ENCODE data around the gene IL5. TPM values are rescaled to one million over a fixed set of nuclear protein-coding genes. Genes with fewer than 3 reads are reported as not detected.
"Not testable (repeated sequence)": the region's sequence is repeated elsewhere in the genome, so short reads cannot be mapped to it uniquely, and the experiment has no call there.

Gene IL5
- total RNA-seq: 1 to 10 TPM in 1 of 5 donors, not detected in 4; 1.2 TPM
- total RNA-seq (2013): not detected
- total RNA-seq: 0 to 26.5 (median 0.14) reads per million in 29 experiments

DNA sequence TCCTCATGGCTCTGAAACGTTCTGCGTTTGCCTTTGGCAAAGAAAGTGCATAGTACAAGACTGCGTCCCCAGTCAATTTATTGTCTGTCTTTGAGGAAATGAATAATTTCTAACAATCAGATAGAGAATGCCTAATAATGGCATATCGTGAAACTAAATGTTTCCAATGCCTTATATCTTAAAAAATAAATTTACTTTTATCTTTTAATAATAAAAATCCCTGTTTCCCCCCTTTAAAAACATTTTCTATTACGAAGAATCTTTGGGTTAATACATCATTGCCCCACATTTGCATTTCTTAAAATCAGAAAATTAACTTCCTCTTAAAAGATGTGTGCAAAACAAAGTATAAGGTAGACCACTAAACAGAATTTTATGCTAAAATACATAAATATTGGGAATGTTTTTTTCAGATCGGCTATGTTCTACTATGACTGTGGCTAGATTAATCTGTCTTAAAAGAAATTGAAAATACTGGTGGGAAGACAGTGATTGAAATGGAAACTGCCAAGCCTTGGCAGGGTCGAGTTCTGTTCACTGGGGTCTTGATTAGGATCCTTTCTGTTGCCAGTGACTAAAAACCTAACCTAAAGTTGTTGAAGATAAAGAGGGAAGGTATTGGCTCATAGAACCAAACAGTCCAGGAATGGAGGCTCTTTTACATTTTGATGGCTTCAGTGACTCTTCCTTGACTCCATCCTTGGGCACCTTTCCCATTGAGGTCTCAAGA is at the start of gene IL5:
TSS of gene IL5 (minus strand) at position 51 of the 730 bp plus-strand sequence. CDS start at position 7, 44 bp downstream.
- no peaks in the 10 kb centered on the region for H3K4me1 ChIP-seq (ENCODE audit: control insufficient read depth in 1 of 2, extremely low read depth in 1 of 2, insufficient read depth in 2 of 2, low read length in 2 of 2)
- H3K27me3 ChIP-seq (replicated peaks in 1 of 2; ENCODE audit: control insufficient read depth in 2 of 2, extremely low read depth in 1 of 2, insufficient read depth in 2 of 2, low read length in 1 of 2): no peaks in the 10 kb centered on the region
- CTCF ChIA-PET: no interaction called here
- H3K36me3 ChIP-seq (ENCODE audit: control insufficient read depth in 2 of 2, extremely low read depth in 1 of 2, insufficient read depth in 1 of 2, low read length in 1 of 2): no peaks in the 10 kb centered on the region
- POLR2A ChIA-PET: no interaction called here
- H3K4me3 ChIP-seq (ENCODE audit: control insufficient read depth in 1 of 2, extremely low read depth in 1 of 2, low read length in 1 of 2): no peak within 1 kb of the TSS
- WGBS (ENCODE audit: insufficient coverage): 33% methylated on average over 1 of the region's 7 CpGs
- H3K9me3 ChIP-seq: no peaks in the 10 kb centered on the region
- Mint-ChIP-seq H3K9me3 (no peaks in the 10 kb centered on the region), H3K4me3 (no peak within 1 kb of the TSS), H3K4me1 (no peaks in the 10 kb centered on the region), H3K36me3 (no peaks in the 10 kb centered on the region), H3K27ac (no peak within 1 kb of the TSS), H3K27me3 (peaks cover 0 to 2% of the 10 kb centered on the region in 2 donors)
- no peak within 1 kb of the TSS for H3K27ac ChIP-seq (ENCODE audit: low read length)
- no peak for DNase-seq
- ATAC-seq (replicated peaks in 1 of 4): no peak

DNA sequence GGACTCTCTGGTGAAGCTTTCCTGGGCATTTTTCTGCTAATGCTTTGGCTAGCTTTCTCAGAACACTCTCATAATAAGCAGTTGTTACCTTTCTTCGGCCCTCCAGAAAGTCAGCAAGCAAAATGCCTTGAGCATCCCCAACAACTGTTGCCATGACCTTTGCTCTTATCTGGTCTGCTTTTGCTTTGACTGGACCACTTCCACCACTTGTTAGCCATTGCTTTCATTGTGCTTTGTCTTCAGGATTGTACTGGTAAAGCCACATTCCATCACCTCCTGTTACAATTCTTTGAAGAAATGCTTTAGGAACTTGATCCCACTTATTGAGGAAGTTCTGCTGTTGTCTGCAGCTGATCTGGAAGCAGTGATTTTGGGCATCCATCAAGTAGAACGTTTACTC is 49.2 kb upstream of the IL5 start:
- H3K27me3 Mint-ChIP-seq: no peaks in the 10 kb centered on the region
- Histone ChIP-seq H3K36me3 (ENCODE audit: control insufficient read depth in 2 of 2, extremely low read depth in 1 of 2, insufficient read depth in 1 of 2, low read length in 1 of 2) (peaks cover 0 to 72% of the 10 kb centered on the region in 2 donors), H3K4me3 (ENCODE audit: control insufficient read depth in 1 of 2, extremely low read depth in 1 of 2, low read length in 1 of 2) (no peak overlapping the region), H3K4me1 (ENCODE audit: control insufficient read depth in 1 of 2, extremely low read depth in 1 of 2, insufficient read depth in 2 of 2, low read length in 2 of 2) (no peaks in the 10 kb centered on the region), H3K9me3 (no peaks in the 10 kb centered on the region), H3K27me3 (replicated peaks in 1 of 2; ENCODE audit: control insufficient read depth in 2 of 2, extremely low read depth in 1 of 2, insufficient read depth in 2 of 2, low read length in 1 of 2) (no peaks in the 10 kb centered on the region), H3K27ac (ENCODE audit: low read length) (no peak overlapping the region)
- no peak overlapping the region for H3K27ac Mint-ChIP-seq
- WGBS (ENCODE audit: insufficient coverage): 90% methylated on average over 1 of the region's 2 CpGs
- H3K9me3 Mint-ChIP-seq: no peaks in the 10 kb centered on the region
- H3K4me1 Mint-ChIP-seq: no peaks in the 10 kb centered on the region
- ATAC-seq (replicated peaks in 1 of 4) (no peak), DNase-seq (no peak)
- no peak overlapping the region for H3K4me3 Mint-ChIP-seq
- CTCF ChIA-PET: no interaction called here
- H3K36me3 Mint-ChIP-seq: peaks cover 56% of the 10 kb centered on the region
- POLR2A ChIA-PET: no interaction called here

DNA sequence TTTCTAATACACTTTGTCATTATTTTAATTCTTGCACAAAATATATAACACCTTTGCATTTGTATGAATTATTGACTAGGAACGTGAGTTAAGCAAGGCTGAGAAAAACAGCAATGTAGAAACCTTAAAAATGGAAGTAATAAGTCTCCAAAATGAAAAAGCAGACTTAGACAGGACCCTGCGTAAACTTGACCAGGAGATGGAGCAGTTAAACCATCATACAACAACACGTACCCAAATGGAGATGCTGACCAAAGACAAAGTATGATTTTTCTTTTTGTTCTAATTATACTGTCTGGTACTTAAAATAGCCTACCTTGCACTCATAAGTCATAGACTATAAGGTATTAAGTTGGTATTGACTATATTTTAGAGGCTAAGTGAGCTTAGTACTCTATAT is 47.8 kb upstream of the IL5 start:
- CTCF ChIA-PET: interaction anchor here in 1 of 2 donors (0.6 to 1.1 kb wide), 2 partner anchors 124 to 210 kb away, joined by 3 to 5 read pairs; no protein-coding TSS in a partner anchor
- H3K4me3 ChIP-seq (ENCODE audit: control insufficient read depth in 1 of 2, extremely low read depth in 1 of 2, low read length in 1 of 2): no peak overlapping the region

DNA sequence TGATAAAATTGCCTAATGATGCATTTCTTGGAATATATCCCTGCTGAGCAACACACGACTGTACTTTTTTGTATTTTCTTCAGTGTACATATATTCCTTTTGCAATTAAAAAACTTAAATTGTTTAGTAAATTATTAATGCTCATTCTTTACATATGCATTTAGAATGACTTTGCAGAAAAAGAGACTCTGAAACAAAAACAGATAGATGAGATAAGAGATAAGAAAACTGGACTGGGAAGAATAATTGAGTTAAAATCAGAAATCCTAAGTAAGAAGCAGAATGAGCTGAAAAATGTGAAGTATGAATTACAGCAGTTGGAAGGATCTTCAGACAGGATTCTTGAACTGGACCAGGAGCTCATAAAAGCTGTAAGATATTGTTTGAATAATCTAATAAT is 46.1 kb upstream of the IL5 start:
- no peak for DNase-seq
- Histone ChIP-seq H3K4me3 (ENCODE audit: control insufficient read depth in 1 of 2, extremely low read depth in 1 of 2, low read length in 1 of 2) (no peak overlapping the region), H3K36me3 (ENCODE audit: control insufficient read depth in 2 of 2, extremely low read depth in 1 of 2, insufficient read depth in 1 of 2, low read length in 1 of 2) (peaks cover 0 to 53% of the 10 kb centered on the region in 2 donors), H3K9me3 (no peaks in the 10 kb centered on the region), H3K27ac (ENCODE audit: low read length) (no peak overlapping the region), H3K4me1 (ENCODE audit: control insufficient read depth in 1 of 2, extremely low read depth in 1 of 2, insufficient read depth in 2 of 2, low read length in 2 of 2) (no peaks in the 10 kb centered on the region), H3K27me3 (replicated peaks in 1 of 2; ENCODE audit: control insufficient read depth in 2 of 2, extremely low read depth in 1 of 2, insufficient read depth in 2 of 2, low read length in 1 of 2) (no peaks in the 10 kb centered on the region)
- no CpG with 5 or more reads among the region's 1 CpG for WGBS (ENCODE audit: insufficient coverage)
- Mint-ChIP-seq H3K9me3 (no peaks in the 10 kb centered on the region), H3K4me1 (no peaks in the 10 kb centered on the region), H3K36me3 (peaks cover 53% of the 10 kb centered on the region), H3K27me3 (no peaks in the 10 kb centered on the region), H3K4me3 (no peak overlapping the region), H3K27ac (no peak overlapping the region)
- ATAC-seq (replicated peaks in 1 of 4): no peak
- ChIA-PET POLR2A (no interaction called here), CTCF (no interaction called here)

More for the DNA sequence above, 47.8 kb upstream of the IL5 start:
- Histone ChIP-seq H3K9me3 (no peaks in the 10 kb centered on the region), H3K4me1 (ENCODE audit: control insufficient read depth in 1 of 2, extremely low read depth in 1 of 2, insufficient read depth in 2 of 2, low read length in 2 of 2) (no peaks in the 10 kb centered on the region), H3K27me3 (replicated peaks in 1 of 2; ENCODE audit: control insufficient read depth in 2 of 2, extremely low read depth in 1 of 2, insufficient read depth in 2 of 2, low read length in 1 of 2) (no peaks in the 10 kb centered on the region), H3K36me3 (ENCODE audit: control insufficient read depth in 2 of 2, extremely low read depth in 1 of 2, insufficient read depth in 1 of 2, low read length in 1 of 2) (peaks cover 0 to 67% of the 10 kb centered on the region in 2 donors), H3K27ac (ENCODE audit: low read length) (no peak overlapping the region)
- Mint-ChIP-seq H3K36me3 (peaks cover 51% of the 10 kb centered on the region), H3K4me1 (no peaks in the 10 kb centered on the region), H3K27me3 (no peaks in the 10 kb centered on the region), H3K9me3 (no peaks in the 10 kb centered on the region), H3K4me3 (no peak overlapping the region), H3K27ac (no peak overlapping the region)
- POLR2A ChIA-PET: no interaction called here
- no CpG with 5 or more reads among the region's 3 CpGs for WGBS (ENCODE audit: insufficient coverage)
- DNase-seq (peak in 1 of 35 experiments; percentile 16), ATAC-seq (replicated peaks in 1 of 4) (no peak)

DNA sequence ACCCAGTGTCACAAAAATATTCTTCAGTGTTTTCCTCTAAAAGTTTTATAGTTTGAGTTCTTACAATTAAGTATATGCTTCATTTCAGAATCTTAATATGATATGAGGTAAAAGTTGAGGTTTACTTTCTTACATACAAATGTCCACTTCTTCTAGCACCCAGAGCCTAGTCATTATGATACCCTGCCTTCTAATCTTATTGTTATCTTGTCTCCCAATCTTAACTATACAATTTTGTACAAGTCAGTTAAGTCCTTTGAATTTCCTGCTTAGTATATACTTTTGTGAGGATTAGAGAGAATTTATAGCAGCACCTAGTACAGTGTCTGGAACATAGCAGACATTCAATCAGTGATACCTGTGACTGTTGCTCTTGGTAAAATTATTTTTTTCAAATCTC is 42.7 kb upstream of the IL5 start:
- DNase-seq: no peak
- no peaks in the 10 kb centered on the region for H3K27me3 ChIP-seq (replicated peaks in 1 of 2; ENCODE audit: control insufficient read depth in 2 of 2, extremely low read depth in 1 of 2, insufficient read depth in 2 of 2, low read length in 1 of 2)
- no peaks in the 10 kb centered on the region for H3K4me1 ChIP-seq (ENCODE audit: control insufficient read depth in 1 of 2, extremely low read depth in 1 of 2, insufficient read depth in 2 of 2, low read length in 2 of 2)
- Mint-ChIP-seq H3K27me3 (no peaks in the 10 kb centered on the region), H3K27ac (no peak overlapping the region), H3K36me3 (peaks cover 66% of the 10 kb centered on the region), H3K9me3 (no peaks in the 10 kb centered on the region), H3K4me3 (no peak overlapping the region), H3K4me1 (peaks cover 0 to 3% (median 2%) of the 10 kb centered on the region in 3 donors)
- no peak overlapping the region for H3K4me3 ChIP-seq (ENCODE audit: control insufficient read depth in 1 of 2, extremely low read depth in 1 of 2, low read length in 1 of 2)
- peaks cover 0 to 49% of the 10 kb centered on the region in 2 donors for H3K36me3 ChIP-seq (ENCODE audit: control insufficient read depth in 2 of 2, extremely low read depth in 1 of 2, insufficient read depth in 1 of 2, low read length in 1 of 2)
- ChIA-PET POLR2A (no interaction called here), CTCF (no interaction called here)
- H3K27ac ChIP-seq (ENCODE audit: low read length): no peak overlapping the region
- no peak for ATAC-seq (replicated peaks in 1 of 4)
- H3K9me3 ChIP-seq: no peaks in the 10 kb centered on the region

DNA sequence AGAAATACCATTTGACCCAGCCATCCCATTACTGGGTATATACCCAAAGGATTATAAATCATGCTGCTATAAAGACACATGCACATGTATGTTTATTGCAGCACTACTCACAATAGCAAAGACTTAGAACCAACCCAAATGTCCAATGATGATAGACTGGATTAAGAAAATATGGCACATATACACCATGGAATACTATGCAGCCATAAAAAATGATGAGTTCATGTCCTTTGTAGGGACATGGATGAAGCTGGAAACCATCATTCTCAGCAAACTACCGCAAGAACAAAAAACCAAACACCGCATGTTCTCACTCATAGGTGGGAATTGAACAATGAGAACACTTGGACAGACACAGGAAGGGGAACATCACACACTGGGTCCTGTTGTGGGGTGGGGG is 41.2 kb upstream of the IL5 start:
- H3K27me3 ChIP-seq (replicated peaks in 1 of 2; ENCODE audit: control insufficient read depth in 2 of 2, extremely low read depth in 1 of 2, insufficient read depth in 2 of 2, low read length in 1 of 2); H3K9me3 Mint-ChIP-seq; ATAC-seq (replicated peaks in 1 of 4); POLR2A ChIA-PET; H3K9me3 ChIP-seq; CTCF ChIA-PET; H3K27me3 Mint-ChIP-seq; H3K27ac ChIP-seq (ENCODE audit: low read length); H3K4me1 ChIP-seq (ENCODE audit: control insufficient read depth in 1 of 2, extremely low read depth in 1 of 2, insufficient read depth in 2 of 2, low read length in 2 of 2); H3K27ac Mint-ChIP-seq; H3K4me3 Mint-ChIP-seq; DNase-seq; H3K4me1 Mint-ChIP-seq; H3K4me3 ChIP-seq (ENCODE audit: control insufficient read depth in 1 of 2, extremely low read depth in 1 of 2, low read length in 1 of 2): not testable (repeated sequence)
- H3K36me3 ChIP-seq (ENCODE audit: control insufficient read depth in 2 of 2, extremely low read depth in 1 of 2, insufficient read depth in 1 of 2, low read length in 1 of 2): peaks cover 0 to 38% of the 10 kb centered on the region in 2 donors
- peaks cover 60% of the 10 kb centered on the region for H3K36me3 Mint-ChIP-seq
- WGBS (ENCODE audit: insufficient coverage): no CpG with 5 or more reads among the region's 2 CpGs

All from T-cell (primary cell).